NT2/D1 (cell line): Measurements from ENCODE around the gene RBM5.

Source experiments
- DNase-seq: peaks from one replicate; pipeline ENCODE4 v3.0.0-alpha.2; 2011; ENCODE audit warnings: low read depth, low spot score
- H3K27me3 ChIP-seq: 2 replicates; pipeline ENCODE4 v1.6.0; 2011; ENCODE audit warnings: mild to moderate bottlenecking; ENCODE audit not compliant: insufficient read length, insufficient read depth
- H3K36me3 ChIP-seq: 2 replicates; pipeline ENCODE4 v1.6.1; 2011; ENCODE audit warnings: mild to moderate bottlenecking, low read length, mixed read lengths; ENCODE audit not compliant: insufficient read depth, insufficient read length
- H3K4me1 ChIP-seq: 2 replicates; pipeline ENCODE4 v1.5.1; 2011; ENCODE audit not compliant: insufficient read depth, insufficient read length
- H3K4me3 ChIP-seq: 2 replicates; pipeline ENCODE4 v1.5.1; 2011; ENCODE audit warnings: low read depth; ENCODE audit not compliant: insufficient read length
- H3K9ac ChIP-seq: 2 replicates; pipeline ENCODE4 v1.6.0; 2011; ENCODE audit warnings: low read depth; ENCODE audit not compliant: insufficient read length
- H3K9me3 ChIP-seq: 2 replicates; pipeline ENCODE4 v1.5.1; 2011; ENCODE audit warnings: mild to moderate bottlenecking, low read length; ENCODE audit not compliant: insufficient read depth
- SUZ12 ChIP-seq: IDR thresholded peaks from 2 replicates; pipeline ENCODE4 v1.6.1; 2011; ENCODE audit not compliant: insufficient read length, insufficient read depth; ENCODE audit errors: extremely low read depth
- YY1 ChIP-seq: IDR thresholded peaks from 2 replicates; pipeline ENCODE4 v1.6.1; 2011; ENCODE audit not compliant: insufficient read length, insufficient read depth
- ZNF274 ChIP-seq: IDR thresholded peaks from 2 replicates; pipeline ENCODE4 v1.6.1; 2011; ENCODE audit warnings: mild to moderate bottlenecking, low read depth, low read length

The RBM5 gene

DNA sequence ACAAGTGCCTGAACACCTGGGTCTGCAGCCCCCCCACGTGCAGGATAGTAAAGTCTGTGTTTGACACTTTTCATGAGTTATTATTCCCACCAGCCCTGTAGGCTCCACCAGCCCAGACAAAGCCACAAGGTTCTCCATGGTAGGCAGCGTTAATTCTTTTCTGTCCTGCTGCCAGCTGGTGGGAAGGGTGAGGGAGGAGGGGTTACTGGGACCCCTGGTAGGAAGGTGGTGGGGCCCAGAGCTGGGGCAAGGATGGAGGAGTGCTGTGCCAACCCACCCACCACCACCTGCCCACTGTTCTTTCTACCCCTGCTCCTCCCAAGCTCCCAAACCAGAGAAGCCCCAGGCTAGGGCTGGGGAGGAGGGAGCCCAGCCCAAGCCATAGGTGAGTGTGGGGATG, 45.6 kb downstream of the RBM5 start:
- Histone ChIP-seq H3K27me3 (no peaks in the 10 kb centered on the region), H3K36me3 (no peaks in the 10 kb centered on the region), H3K9me3 (no peaks in the 10 kb centered on the region), H3K4me1 (peaks cover 31% of the 10 kb centered on the region), H3K4me3 (no peak overlapping the region), H3K9ac (no peak overlapping the region)
- TF ChIP-seq YY1 (no peak), SUZ12 (no peak), ZNF274 (no peak)
- no peak for DNase-seq

DNA sequence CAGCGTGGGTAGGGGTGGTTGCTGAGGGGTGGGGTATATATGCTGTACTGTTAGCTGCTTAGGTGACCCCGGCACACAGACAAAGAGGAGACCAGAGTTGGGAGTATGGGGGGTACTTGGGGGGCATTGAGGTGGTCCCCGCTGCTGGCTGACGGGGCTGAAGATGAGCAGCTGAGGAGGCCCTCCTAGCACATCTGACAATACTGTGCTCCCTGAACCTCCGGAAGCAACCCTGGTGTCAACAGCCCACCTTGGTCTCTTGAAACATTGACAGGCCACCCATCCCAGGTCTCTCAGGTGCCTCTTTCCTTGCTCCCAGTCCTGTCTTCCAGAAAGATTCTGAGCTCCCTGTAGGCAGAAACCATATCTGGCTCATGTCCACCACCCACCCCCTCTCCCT, 47.2 kb downstream of the RBM5 start:
- TF ChIP-seq SUZ12 (no peak), ZNF274 (no peak), YY1 (no peak)
- no peak for DNase-seq
- Histone ChIP-seq H3K27me3 (no peaks in the 10 kb centered on the region), H3K9me3 (no peaks in the 10 kb centered on the region), H3K4me1 (peaks cover 45% of the 10 kb centered on the region), H3K4me3 (no peak overlapping the region), H3K36me3 (no peaks in the 10 kb centered on the region), H3K9ac (no peak overlapping the region)

DNA sequence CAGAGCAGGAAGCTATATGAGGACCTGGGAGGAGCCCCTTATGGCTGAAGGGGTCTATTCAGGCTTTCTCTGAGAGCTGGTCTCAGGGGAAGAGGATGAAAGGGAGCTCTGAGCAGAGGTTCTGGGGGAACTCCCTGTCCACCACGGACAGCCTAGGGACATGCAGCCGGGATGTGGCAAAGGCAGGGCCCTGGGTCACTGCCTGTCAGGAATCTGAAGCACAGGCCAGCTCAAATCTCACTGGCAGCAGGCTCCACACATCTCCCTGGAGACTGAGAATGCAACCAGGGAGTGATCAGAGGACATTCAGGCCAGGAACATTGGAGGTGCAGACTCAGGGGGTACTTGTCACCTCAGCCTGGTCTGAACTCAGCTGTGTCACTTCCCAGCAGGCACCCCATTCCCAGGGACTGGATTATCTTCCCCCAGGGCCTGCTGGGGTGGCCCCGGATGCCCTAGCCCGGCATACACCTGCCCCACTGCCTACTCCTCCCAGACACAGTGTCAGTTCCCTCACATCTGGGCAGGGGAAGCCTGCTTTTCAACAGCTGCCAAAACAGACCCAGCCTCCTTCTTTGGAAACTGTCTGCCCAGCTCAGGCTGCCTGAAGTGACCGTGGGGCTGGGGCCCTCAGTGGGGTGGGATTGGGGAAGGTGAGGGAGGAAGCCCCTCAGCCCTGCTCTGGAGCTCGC, 48.1 kb downstream of the RBM5 start:
- DNase-seq, result no peak
- peaks cover 48% of the 10 kb centered on the region for H3K4me1 ChIP-seq
- no peak overlapping the region for H3K4me3 ChIP-seq
- no peaks in the 10 kb centered on the region for H3K27me3 ChIP-seq
- H3K9ac ChIP-seq, result peak overlapping the region; percentile 27
- no peaks in the 10 kb centered on the region for H3K9me3 ChIP-seq
- no peak for TF ChIP-seq SUZ12
- no peak for TF ChIP-seq ZNF274
- TF ChIP-seq YY1, result no peak
- H3K36me3 ChIP-seq, result no peaks in the 10 kb centered on the region

DNA sequence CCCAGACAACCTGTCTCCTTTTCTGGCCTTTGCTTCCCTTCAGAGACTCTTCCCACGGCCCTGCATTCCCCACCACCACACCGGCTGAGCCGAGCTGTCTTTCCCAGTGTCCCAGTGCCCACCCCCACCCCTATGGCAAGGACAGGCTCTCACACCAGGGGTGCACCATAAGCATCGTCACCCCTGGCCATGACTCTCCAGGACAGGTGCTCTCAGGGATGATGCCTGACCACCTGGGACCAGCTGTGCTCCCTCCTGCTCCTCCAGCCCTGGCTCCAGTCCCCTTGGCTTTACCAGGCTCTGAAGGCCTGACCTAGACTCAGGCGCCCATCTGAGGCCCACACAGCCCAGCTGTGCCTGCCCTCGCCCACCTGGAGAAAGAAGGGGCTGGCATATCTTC, 48.8 kb downstream of the RBM5 start:
- no peak overlapping the region for H3K4me3 ChIP-seq
- no peaks in the 10 kb centered on the region for H3K27me3 ChIP-seq
- TF ChIP-seq SUZ12, result no peak
- TF ChIP-seq ZNF274, result no peak
- TF ChIP-seq YY1, result no peak
- peaks cover 48% of the 10 kb centered on the region for H3K4me1 ChIP-seq
- no peaks in the 10 kb centered on the region for H3K9me3 ChIP-seq
- DNase-seq, result no peak
- H3K36me3 ChIP-seq, result no peaks in the 10 kb centered on the region
- peak overlapping the region; percentile 59 for H3K9ac ChIP-seq

DNA sequence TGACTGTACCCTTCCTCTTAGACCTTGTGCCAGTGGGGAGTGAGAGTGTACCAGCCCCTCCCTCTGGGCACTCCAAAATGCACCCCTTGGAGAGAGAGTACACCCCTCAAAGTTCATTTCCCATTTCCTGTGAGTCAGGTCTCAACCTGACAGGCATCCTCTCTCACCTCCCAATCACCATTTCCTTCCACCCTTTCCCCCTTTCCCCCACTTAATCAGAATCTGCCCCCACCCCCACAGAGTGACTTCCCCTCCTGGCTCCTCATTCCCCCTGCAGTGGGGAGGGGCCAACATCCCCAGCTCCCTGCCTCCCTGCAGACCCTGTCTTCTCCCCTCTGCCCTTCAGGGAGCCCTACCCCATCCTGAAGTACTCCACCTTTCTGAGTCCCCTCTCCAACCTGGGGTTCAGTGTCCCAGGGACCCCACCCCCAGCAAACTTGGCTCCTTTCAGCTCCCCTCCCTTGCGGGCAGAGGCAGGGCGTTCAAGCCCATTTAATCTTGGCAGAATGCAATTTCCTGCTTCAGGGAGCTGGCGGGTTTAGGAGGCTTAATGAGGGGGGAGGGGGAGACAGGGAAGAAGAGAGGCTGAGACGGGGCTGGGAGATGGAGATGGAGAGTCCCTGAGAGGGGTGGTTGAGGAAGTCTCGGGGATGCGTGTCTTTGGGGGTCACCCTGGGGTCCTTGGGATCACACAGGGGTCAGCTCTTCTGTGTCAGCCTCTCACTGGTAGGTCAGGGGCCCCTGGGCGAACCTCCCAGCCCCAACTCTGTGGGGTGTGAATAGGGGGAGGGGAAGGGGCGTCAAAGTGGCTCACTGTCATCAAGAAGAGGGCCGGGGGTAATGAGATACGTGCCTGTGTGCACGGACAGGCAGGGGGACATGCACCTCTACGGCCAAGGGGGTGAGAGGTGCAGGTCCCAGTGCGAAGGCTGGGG, 49.8 kb downstream of the RBM5 start:
- peak overlapping the region; percentile 19 for H3K4me3 ChIP-seq
- no peaks in the 10 kb centered on the region for H3K36me3 ChIP-seq
- peaks cover 44% of the 10 kb centered on the region for H3K4me1 ChIP-seq
- no peaks in the 10 kb centered on the region for H3K27me3 ChIP-seq
- TF ChIP-seq YY1 (no peak), SUZ12 (no peak), ZNF274 (no peak)
- H3K9me3 ChIP-seq, result no peaks in the 10 kb centered on the region
- peak overlapping the region; percentile 59 for H3K9ac ChIP-seq
- no peak for DNase-seq

DNA sequence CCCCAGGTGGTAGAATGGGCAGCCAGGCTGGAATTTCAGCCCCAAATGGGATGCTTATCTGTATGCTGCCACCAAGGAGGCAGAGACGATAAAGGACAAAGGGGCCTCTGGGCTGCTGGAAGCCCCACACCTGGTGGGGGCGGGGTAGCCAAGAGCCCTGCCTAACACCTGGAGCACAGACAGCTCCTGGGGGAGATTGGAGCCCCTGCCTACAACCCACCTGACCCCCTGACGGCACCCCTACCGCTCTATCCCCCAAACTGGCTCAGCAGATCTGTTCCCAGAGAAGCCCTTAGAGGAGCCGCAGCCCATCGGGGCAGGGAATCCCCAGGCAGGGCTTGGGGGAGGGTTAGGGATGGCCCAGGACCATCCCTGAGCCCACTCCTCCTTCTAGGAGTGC, 50.6 kb downstream of the RBM5 start:
- no peaks in the 10 kb centered on the region for H3K27me3 ChIP-seq
- H3K4me3 ChIP-seq, result no peak overlapping the region
- no peaks in the 10 kb centered on the region for H3K9me3 ChIP-seq
- no peak for DNase-seq
- TF ChIP-seq YY1 (no peak), ZNF274 (no peak)
- H3K36me3 ChIP-seq, result no peaks in the 10 kb centered on the region
- peaks cover 41% of the 10 kb centered on the region for H3K4me1 ChIP-seq
- peak overlapping the region; percentile 58 for H3K9ac ChIP-seq

DNA sequence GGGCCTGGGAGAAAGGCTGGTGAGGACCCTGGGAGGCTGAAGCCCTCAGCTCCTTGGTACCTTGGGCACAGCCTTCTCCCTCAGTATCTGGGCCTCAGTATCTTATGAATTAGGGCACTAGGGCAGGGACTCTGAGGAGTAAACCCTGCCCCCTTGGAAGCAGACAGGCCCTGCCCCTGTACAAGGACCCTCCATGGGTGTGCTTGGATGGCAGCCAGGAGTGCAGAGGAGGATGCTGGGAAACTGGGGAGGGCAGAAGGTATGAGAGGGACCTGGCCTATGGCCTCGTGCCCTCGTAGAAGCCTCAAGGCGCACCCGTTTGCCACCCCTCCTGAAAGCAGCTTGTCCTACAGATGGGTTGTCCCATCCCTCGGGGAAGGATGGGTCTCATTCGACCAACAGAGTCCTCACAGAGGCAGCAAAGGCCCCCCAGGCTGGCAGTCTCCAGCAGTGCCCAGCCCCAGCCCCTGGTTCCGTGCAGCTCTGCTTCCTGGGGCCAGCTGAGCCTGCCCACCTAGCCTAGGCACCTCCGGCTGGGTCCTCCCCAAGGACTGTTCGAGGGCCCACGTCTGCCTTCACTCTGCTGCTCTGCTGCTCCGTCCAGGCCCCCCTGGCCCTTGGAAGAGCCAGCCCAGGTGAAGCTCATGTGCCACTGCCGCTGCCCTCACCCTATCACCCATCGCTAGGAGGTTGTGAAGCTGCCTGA, 51.2 kb downstream of the RBM5 start:
- no peak for DNase-seq
- TF ChIP-seq SUZ12, result no peak
- TF ChIP-seq ZNF274, result no peak
- no peak for TF ChIP-seq YY1
- H3K9me3 ChIP-seq, result no peaks in the 10 kb centered on the region

More for the DNA sequence above, 51.2 kb downstream of the RBM5 start:
- H3K36me3 ChIP-seq, result no peaks in the 10 kb centered on the region
- no peak overlapping the region for H3K9ac ChIP-seq
- H3K4me1 ChIP-seq, result peaks cover 44% of the 10 kb centered on the region
- H3K27me3 ChIP-seq, result no peaks in the 10 kb centered on the region
- no peak overlapping the region for H3K4me3 ChIP-seq
